ENCODE results near the gene TLR8. TPM values are rescaled to one million over a fixed set of nuclear protein-coding genes. Genes with fewer than 3 reads are reported as not detected.
"Not testable (repeated sequence)": the region's sequence is repeated elsewhere in the genome, so short reads cannot be mapped to it uniquely, and the experiment has no call there.

TLR8 gene
- total RNA-seq, 1 donor from 2014 or later = 0.25 TPM

DNA sequence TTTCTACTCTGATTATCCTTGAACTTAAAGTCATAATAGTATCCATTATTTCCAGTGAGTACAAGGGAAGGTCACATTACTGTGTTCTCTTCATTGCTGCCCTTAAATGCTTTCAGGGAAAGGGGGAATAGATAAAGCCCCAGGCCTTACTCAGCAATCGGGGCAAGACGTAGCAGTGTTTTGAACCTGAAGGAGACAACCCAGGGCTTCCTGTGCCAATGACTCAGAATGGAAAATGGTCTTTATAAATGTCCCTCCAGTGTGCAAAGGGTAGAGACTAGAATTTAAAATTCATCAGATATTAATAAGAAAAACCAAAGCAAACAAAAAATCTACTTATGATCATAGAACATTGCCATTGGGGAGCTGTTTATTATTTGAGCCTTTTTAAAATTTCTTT, 23.7 kb downstream of the TLR8 start:
- intact Hi-C loops (cut with DNase I) = no loop called here
- H3K27me3 ChIP-seq = no peaks in the 10 kb centered on the region
- H3K36me3 ChIP-seq = no peaks in the 10 kb centered on the region
- H3K27ac ChIP-seq = no peak overlapping the region
- no peaks in the 10 kb centered on the region for H3K4me1 ChIP-seq
- H3K9me3 ChIP-seq = no peaks in the 10 kb centered on the region
- TF ChIP-seq, protein P1, sequence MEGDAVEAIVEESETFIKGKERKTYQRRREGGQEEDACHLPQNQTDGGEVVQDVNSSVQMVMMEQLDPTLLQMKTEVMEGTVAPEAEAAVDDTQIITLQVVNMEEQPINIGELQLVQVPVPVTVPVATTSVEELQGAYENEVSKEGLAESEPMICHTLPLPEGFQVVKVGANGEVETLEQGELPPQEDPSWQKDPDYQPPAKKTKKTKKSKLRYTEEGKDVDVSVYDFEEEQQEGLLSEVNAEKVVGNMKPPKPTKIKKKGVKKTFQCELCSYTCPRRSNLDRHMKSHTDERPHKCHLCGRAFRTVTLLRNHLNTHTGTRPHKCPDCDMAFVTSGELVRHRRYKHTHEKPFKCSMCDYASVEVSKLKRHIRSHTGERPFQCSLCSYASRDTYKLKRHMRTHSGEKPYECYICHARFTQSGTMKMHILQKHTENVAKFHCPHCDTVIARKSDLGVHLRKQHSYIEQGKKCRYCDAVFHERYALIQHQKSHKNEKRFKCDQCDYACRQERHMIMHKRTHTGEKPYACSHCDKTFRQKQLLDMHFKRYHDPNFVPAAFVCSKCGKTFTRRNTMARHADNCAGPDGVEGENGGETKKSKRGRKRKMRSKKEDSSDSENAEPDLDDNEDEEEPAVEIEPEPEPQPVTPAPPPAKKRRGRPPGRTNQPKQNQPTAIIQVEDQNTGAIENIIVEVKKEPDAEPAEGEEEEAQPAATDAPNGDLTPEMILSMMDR (IDR thresholded peaks at IDR 0.05) = no peak
- no peak for TF ChIP-seq POLR2A (IDR thresholded peaks at IDR 0.05)
- no peak for TF ChIP-seq POLR2AphosphoS5 (IDR thresholded peaks at IDR 0.05; ENCODE audit: insufficient read depth in 1 of 2, low read depth in 1 of 2)
- no peak overlapping the region for H3K4me3 ChIP-seq
- no peak for DNase-seq (ENCODE audit: extremely low spot score in 2 of 2)

DNA sequence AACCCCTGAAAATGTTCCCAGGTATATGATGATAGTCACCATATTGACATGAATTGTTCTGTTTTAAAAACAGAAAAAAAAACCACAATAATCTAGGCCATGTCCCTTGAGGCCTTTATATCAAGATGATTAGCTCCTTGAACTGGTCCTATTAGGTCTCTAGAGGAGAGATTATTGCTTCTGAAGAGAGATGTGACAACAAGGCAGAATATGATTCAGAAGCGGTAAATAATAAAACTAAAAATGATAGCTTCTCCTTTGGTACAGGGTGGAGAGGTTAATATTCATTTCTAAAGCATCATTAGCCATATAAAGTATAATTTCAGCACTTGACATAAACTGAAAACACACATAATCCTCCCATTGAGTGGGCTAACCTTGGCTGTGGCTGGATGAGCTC, 25.8 kb downstream of the TLR8 start:
- no peak for DNase-seq (ENCODE audit: extremely low spot score in 2 of 2)
- TF ChIP-seq POLR2AphosphoS5 (IDR thresholded peaks at IDR 0.05; ENCODE audit: insufficient read depth in 1 of 2, low read depth in 1 of 2) (no peak), POLR2A (IDR thresholded peaks at IDR 0.05) (no peak)
- TF ChIP-seq, protein P1 (IDR thresholded peaks at IDR 0.05) = no peak
- intact Hi-C loops (cut with DNase I) = no loop called here
- H3K4me1 ChIP-seq = no peaks in the 10 kb centered on the region
- no peak overlapping the region for H3K4me3 ChIP-seq
- H3K36me3 ChIP-seq = no peaks in the 10 kb centered on the region
- H3K9me3 ChIP-seq = no peaks in the 10 kb centered on the region
- H3K27ac ChIP-seq = no peak overlapping the region
- no peaks in the 10 kb centered on the region for H3K27me3 ChIP-seq

DNA sequence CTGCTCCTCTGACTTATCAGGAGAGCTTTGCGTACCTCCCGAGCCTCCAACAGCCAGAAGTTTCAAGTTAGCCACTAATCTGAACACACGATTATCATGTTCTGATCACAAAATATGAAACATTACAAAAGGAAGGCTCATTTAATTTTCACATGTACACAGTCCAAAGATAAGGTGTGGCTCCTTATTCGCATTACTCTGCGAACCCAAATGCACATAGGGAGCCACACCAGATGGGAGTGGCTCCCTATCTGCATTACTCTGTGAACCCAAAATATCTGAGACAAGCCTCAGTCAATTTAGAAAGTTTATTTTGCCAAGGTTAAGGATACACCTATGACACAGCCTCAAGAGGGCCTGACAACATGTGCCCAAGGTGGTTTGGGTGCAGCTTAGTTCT, 28.4 kb downstream of the TLR8 start:
- Histone ChIP-seq H3K4me1 (no peaks in the 10 kb centered on the region), H3K9me3 (no peaks in the 10 kb centered on the region), H3K27me3 (no peaks in the 10 kb centered on the region), H3K36me3 (no peaks in the 10 kb centered on the region), H3K4me3 (no peak overlapping the region), H3K27ac (no peak overlapping the region)
- no peak for DNase-seq (ENCODE audit: extremely low spot score in 2 of 2)
- TF ChIP-seq POLR2AphosphoS5 (IDR thresholded peaks at IDR 0.05; ENCODE audit: insufficient read depth in 1 of 2, low read depth in 1 of 2) (no peak), POLR2A (IDR thresholded peaks at IDR 0.05) (no peak)
- TF ChIP-seq, protein P1 (IDR thresholded peaks at IDR 0.05) = no peak
- intact Hi-C loops (cut with DNase I) = no loop called here

DNA sequence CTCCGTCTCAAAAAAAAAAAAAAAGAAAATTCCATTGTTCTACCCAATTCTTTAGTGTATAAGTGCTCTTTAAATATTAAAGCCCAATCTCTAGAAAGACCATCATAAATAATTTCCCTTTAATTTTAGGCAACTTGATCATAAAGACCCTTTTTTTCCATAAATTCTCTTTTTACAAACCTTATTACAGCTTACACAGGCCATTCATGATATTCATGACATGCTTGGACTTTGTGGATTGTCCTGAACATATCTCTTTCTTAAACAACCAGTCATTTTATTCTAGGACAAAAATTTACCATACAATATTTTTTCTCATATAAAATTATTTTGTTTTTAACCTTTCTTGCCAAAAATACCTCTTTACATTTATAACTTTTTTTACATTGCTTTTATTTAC, 30.5 kb downstream of the TLR8 start:
- H3K36me3 ChIP-seq = no peaks in the 10 kb centered on the region
- DNase-seq (ENCODE audit: extremely low spot score in 2 of 2) = no peak
- H3K9me3 ChIP-seq = no peaks in the 10 kb centered on the region
- no peaks in the 10 kb centered on the region for H3K27me3 ChIP-seq
- no peak overlapping the region for H3K27ac ChIP-seq
- H3K4me3 ChIP-seq = no peak overlapping the region
- no peaks in the 10 kb centered on the region for H3K4me1 ChIP-seq
- intact Hi-C loops (cut with DNase I) = no loop called here
- TF ChIP-seq POLR2A (IDR thresholded peaks at IDR 0.05) = no peak
- TF ChIP-seq, protein P1 (IDR thresholded peaks at IDR 0.05) = no peak
- no peak for TF ChIP-seq POLR2AphosphoS5 (IDR thresholded peaks at IDR 0.05; ENCODE audit: insufficient read depth in 1 of 2, low read depth in 1 of 2)

DNA sequence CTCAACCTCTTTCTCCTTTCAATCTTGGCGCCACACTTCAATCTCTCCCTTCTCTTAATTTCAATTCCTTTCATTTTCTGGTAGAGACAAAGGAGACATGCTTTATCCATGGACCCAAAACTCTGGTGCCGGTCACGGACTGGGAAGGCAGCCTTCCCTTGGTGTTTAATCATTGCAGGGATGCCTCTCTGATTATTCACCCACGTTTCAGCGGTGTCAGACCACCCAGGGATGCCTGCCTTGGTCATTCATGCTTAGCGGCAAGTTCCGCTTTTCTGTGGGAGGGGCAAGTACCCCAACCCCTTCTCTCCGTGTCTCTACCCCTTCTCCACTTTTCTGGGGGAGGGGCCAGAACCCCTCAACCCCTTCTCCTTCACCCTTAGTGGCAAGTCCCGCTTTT, 34.1 kb downstream of the TLR8 start:
- H3K36me3 ChIP-seq; H3K4me3 ChIP-seq; H3K27ac ChIP-seq; DNase-seq (ENCODE audit: extremely low spot score in 2 of 2); H3K9me3 ChIP-seq; H3K27me3 ChIP-seq; H3K4me1 ChIP-seq; intact Hi-C loops (cut with DNase I): not testable (repeated sequence)

DNA sequence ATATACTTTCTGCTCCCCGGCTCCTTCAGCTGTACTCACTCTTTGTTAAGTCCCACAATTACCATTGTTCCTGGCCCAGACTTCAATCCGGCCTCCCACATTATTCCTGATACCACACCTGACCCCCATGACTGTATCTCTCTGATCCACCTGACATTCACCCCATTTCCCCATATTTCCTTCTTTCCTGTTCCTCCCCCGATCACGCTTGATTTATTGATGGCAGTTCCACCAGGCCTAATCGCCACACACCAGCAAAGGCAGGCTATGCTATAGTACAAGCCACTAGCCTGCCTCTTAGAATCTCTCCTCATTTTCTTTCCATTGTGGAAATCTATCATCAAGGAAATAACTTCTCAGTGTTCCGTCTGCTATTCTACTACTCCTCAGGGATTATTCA, 37.2 kb downstream of the TLR8 start:
- intact Hi-C loops (cut with DNase I); DNase-seq (ENCODE audit: extremely low spot score in 2 of 2); H3K36me3 ChIP-seq; H3K27me3 ChIP-seq; H3K9me3 ChIP-seq; H3K4me3 ChIP-seq; H3K27ac ChIP-seq: not testable (repeated sequence)
- H3K4me1 ChIP-seq = peaks cover 13% of the 10 kb centered on the region

DNA sequence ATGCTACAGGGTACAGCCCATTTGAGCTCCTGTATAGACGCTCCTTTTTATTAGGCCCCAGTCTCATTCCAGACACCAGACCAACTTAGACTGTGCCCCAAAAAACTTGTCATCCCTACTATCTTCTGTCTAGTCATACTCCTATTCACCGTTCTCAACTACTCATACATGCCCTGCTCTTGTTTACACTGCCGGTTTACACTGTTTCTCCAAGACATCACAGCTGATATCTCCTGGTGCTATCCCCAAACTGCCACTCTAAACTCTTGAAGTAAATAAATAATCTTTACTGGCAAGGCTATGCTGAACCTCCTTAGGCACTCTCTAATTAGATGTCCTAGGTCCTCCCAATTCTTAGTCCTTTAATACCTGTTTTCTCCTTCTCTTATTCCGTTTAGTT, 38.0 kb downstream of the TLR8 start:
- peaks cover 13% of the 10 kb centered on the region for H3K4me1 ChIP-seq
- H3K27me3 ChIP-seq; H3K4me3 ChIP-seq; intact Hi-C loops (cut with DNase I); DNase-seq (ENCODE audit: extremely low spot score in 2 of 2); H3K36me3 ChIP-seq; H3K9me3 ChIP-seq; H3K27ac ChIP-seq: not testable (repeated sequence)
